Osteoblast (primary cell): Measurements from ENCODE around the gene CHRNB1. TPM values are rescaled to one million over a fixed set of nuclear protein-coding genes. Genes with fewer than 3 reads are reported as not detected.
A peak's percentile ranks its signal among the peaks of the same experiment; 100 is the strongest.
"Not testable (repeated sequence)": the region's sequence is repeated elsewhere in the genome, so short reads cannot be mapped to it uniquely, and the experiment has no call there.

Experiments
- DNase-seq: peaks from one replicate; pipeline ENCODE4 v3.0.0; 2011; ENCODE audit warnings: low spot score, mixed read lengths; ENCODE audit not compliant: insufficient read length; ENCODE audit errors: missing footprints
- H2AFZ ChIP-seq: 2 replicates; pipeline ENCODE4 v1.6.0; 2011; ENCODE audit warnings: mild to moderate bottlenecking, low read length
- H3K27ac ChIP-seq: 2 replicates; pipeline ENCODE4 v1.5.1; 2011; ENCODE audit warnings: mild to moderate bottlenecking, low read depth, low read length, moderate library complexity
- H3K27me3 ChIP-seq: 2 replicates; pipeline ENCODE4 v1.6.0; 2012; ENCODE audit warnings: mild to moderate bottlenecking, control low read depth, inconsistent platforms, low read length, moderate library complexity; ENCODE audit not compliant: insufficient read depth
- H3K36me3 ChIP-seq: 2 replicates; pipeline ENCODE4 v1.5.1; 2011; ENCODE audit warnings: mild to moderate bottlenecking, low read length, control low read depth, moderate library complexity; ENCODE audit not compliant: insufficient read depth
- H3K4me1 ChIP-seq: 2 replicates; pipeline ENCODE4 v1.5.1; 2011; ENCODE audit warnings: mild to moderate bottlenecking, low read length, control low read depth, moderate library complexity; ENCODE audit not compliant: insufficient read depth
- H3K4me2 ChIP-seq: 2 replicates; pipeline ENCODE4 v1.6.0; 2011; ENCODE audit warnings: mild to moderate bottlenecking, low read length; ENCODE audit not compliant: insufficient read depth
- H3K4me3 ChIP-seq: fragments of 200-600 bp; sonication (generic); 3 replicates; pipeline ENCODE4 v1.5.1; 2012; ENCODE audit warnings: mild to moderate bottlenecking, low read length, inconsistent platforms; ENCODE audit not compliant: insufficient read depth
- H3K79me2 ChIP-seq: 2 replicates; pipeline ENCODE4 v1.6.0; 2012; ENCODE audit warnings: mild to moderate bottlenecking, low read length, control low read depth, inconsistent platforms; ENCODE audit not compliant: insufficient read depth
- H3K9me3 ChIP-seq: 2 replicates; pipeline ENCODE4 v1.5.1; 2011; ENCODE audit warnings: low read depth, low read length, control low read depth
- H4K20me1 ChIP-seq: 2 replicates; pipeline ENCODE4 v1.6.0; 2012; ENCODE audit warnings: mild to moderate bottlenecking, low read length, control low read depth; ENCODE audit not compliant: insufficient read depth
- total RNA-seq: library from RNA; depleted of rRNA; stranded (reverse); fragments of >200 nt; gene quantifications from 2 replicates; pipeline ENCODE4 v1.2.3, GENCODE V29; 2012
- TF ChIP-seq, protein P1 (sequence below): IDR thresholded peaks from 2 replicates; pipeline ENCODE4 v1.5.1; 2011; ENCODE audit warnings: mild to moderate bottlenecking, low read depth, low read length, moderate library complexity; ENCODE audit errors: extremely low read depth

Gene CHRNB1
- total RNA-seq, 1 donor: 5.4 TPM

GRCh38 chr17:7471729-7472128 is 26.9 kb downstream of the CHRNB1 start:
- no peaks in the 10 kb centered on the region for H3K27me3 ChIP-seq
- peaks cover 70% of the 10 kb centered on the region for H4K20me1 ChIP-seq
- no peak for DNase-seq
- no peak overlapping the region for H3K4me2 ChIP-seq
- H3K79me2 ChIP-seq: peaks cover 91% of the 10 kb centered on the region
- no peaks in the 10 kb centered on the region for H3K9me3 ChIP-seq
- H2AFZ ChIP-seq: no peak overlapping the region
- peaks cover 17% of the 10 kb centered on the region for H3K4me1 ChIP-seq
- TF ChIP-seq, protein P1, sequence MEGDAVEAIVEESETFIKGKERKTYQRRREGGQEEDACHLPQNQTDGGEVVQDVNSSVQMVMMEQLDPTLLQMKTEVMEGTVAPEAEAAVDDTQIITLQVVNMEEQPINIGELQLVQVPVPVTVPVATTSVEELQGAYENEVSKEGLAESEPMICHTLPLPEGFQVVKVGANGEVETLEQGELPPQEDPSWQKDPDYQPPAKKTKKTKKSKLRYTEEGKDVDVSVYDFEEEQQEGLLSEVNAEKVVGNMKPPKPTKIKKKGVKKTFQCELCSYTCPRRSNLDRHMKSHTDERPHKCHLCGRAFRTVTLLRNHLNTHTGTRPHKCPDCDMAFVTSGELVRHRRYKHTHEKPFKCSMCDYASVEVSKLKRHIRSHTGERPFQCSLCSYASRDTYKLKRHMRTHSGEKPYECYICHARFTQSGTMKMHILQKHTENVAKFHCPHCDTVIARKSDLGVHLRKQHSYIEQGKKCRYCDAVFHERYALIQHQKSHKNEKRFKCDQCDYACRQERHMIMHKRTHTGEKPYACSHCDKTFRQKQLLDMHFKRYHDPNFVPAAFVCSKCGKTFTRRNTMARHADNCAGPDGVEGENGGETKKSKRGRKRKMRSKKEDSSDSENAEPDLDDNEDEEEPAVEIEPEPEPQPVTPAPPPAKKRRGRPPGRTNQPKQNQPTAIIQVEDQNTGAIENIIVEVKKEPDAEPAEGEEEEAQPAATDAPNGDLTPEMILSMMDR: no peak
- no peak overlapping the region for H3K4me3 ChIP-seq
- peaks cover 11% of the 10 kb centered on the region for H3K36me3 ChIP-seq
- no peak overlapping the region for H3K27ac ChIP-seq

GRCh38 chr17:7474767-7475166 is 29.9 kb downstream of the CHRNB1 start:
- not testable (repeated sequence) for H3K4me2 ChIP-seq, H3K27ac ChIP-seq, H3K36me3 ChIP-seq, DNase-seq, H3K4me3 ChIP-seq, H2AFZ ChIP-seq, H3K9me3 ChIP-seq, H3K27me3 ChIP-seq
- Histone ChIP-seq H3K79me2 (peaks cover 94% of the 10 kb centered on the region), H3K4me1 (peaks cover 29% of the 10 kb centered on the region), H4K20me1 (peaks cover 61% of the 10 kb centered on the region)

GRCh38 chr17:7475764-7476422 is 31.0 kb downstream of the CHRNB1 start:
- no peak overlapping the region for H3K4me3 ChIP-seq

GRCh38 chr17:7476494-7476893 is 31.6 kb downstream of the CHRNB1 start:
- DNase-seq: peak; percentile 80
- H3K36me3 ChIP-seq: peaks cover 5% of the 10 kb centered on the region

More at GRCh38 chr17:7475764-7476422, 31.0 kb downstream of the CHRNB1 start:
- no peaks in the 10 kb centered on the region for H3K27me3 ChIP-seq
- H3K9me3 ChIP-seq: no peaks in the 10 kb centered on the region
- TF ChIP-seq, protein P1: no peak
- peak overlapping the region; percentile 93 for H3K27ac ChIP-seq
- peaks cover 89% of the 10 kb centered on the region for H3K79me2 ChIP-seq
- no peak overlapping the region for H2AFZ ChIP-seq
- peaks cover 34% of the 10 kb centered on the region for H3K4me1 ChIP-seq
- H3K4me2 ChIP-seq: no peak overlapping the region
- peak; percentile 78 for DNase-seq
- peaks cover 57% of the 10 kb centered on the region for H4K20me1 ChIP-seq
- H3K36me3 ChIP-seq: peaks cover 5% of the 10 kb centered on the region

More at GRCh38 chr17:7476494-7476893, 31.6 kb downstream of the CHRNB1 start:
- Histone ChIP-seq H3K4me1 (peaks cover 34% of the 10 kb centered on the region), H3K4me3 (no peak overlapping the region), H3K4me2 (peak overlapping the region; percentile 95), H3K9me3 (no peaks in the 10 kb centered on the region), H3K27ac (peak overlapping the region; percentile 93), H2AFZ (no peak overlapping the region), H3K79me2 (peaks cover 83% of the 10 kb centered on the region), H3K27me3 (no peaks in the 10 kb centered on the region), H4K20me1 (peaks cover 51% of the 10 kb centered on the region)
- TF ChIP-seq, protein P1: no peak
